ENCODE measurements around the gene MAGI2. TPM values are rescaled to one million over a fixed set of nuclear protein-coding genes. Genes with fewer than 3 reads are reported as not detected.

MAGI2 gene
- total and polyA plus RNA-seq, 9 donors = 7.1 to 20.4 (median 18.7) TPM

DNA sequence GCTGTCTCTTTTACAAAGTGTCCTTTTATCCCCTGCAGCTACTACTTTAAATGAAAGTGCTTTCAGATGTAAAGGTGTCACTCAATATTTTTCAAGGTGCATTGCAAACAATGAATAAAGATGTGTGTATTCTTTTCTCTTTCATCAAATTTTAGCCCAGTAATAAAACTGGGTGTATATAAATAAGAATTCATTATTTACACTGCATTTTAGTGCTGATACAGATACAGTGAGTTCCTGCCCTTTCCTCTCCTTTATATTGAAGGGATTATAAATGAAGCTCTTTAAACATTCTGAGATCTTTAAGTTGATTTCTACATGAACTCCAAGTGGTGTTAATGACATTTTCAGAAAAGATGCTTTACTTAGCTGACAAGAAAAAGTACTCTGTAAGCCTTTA lies 1137.4 kb downstream of the MAGI2 start:
- Histone ChIP-seq H3K9me3 (no peaks in the 10 kb centered on the region), H3K4me3 (no peak overlapping the region), H3K4me1 (ENCODE audit: insufficient read depth) (no peaks in the 10 kb centered on the region), H3K36me3 (no peaks in the 10 kb centered on the region), H3K27ac (no peak overlapping the region), H3K27me3 (no peaks in the 10 kb centered on the region)
- TF ChIP-seq POLR2A (IDR thresholded peaks at IDR 0.05) (no peak), EP300 (IDR thresholded peaks at IDR 0.05) (no peak), CTCF (IDR thresholded peaks at IDR 0.05) (no peak)
- DNase-seq = no peak
- intact Hi-C loops (cut with DNase I) = no loop called here

GRCh38 chr7:78315119-78315518 lies 1138.3 kb downstream of the MAGI2 start:
- Histone ChIP-seq H3K27me3 (no peaks in the 10 kb centered on the region), H3K36me3 (no peaks in the 10 kb centered on the region), H3K4me1 (ENCODE audit: insufficient read depth) (no peaks in the 10 kb centered on the region), H3K9me3 (no peaks in the 10 kb centered on the region), H3K4me3 (no peak overlapping the region), H3K27ac (no peak overlapping the region)
- 84 to 92% (median 90%) methylated on average over 2 of the region's 2 CpGs for WGBS, 3 donors
- TF ChIP-seq POLR2A (IDR thresholded peaks at IDR 0.05) = no peak
- TF ChIP-seq EP300 (IDR thresholded peaks at IDR 0.05) = no peak
- intact Hi-C loops (cut with DNase I) = no loop called here
- no peak for DNase-seq

GRCh38 chr7:78311181-78311580 lies 1142.3 kb downstream of the MAGI2 start:
- DNase-seq = no peak
- Histone ChIP-seq H3K9me3 (no peaks in the 10 kb centered on the region), H3K4me1 (ENCODE audit: insufficient read depth) (no peaks in the 10 kb centered on the region), H3K4me3 (no peak overlapping the region), H3K36me3 (no peaks in the 10 kb centered on the region), H3K27ac (no peak overlapping the region), H3K27me3 (no peaks in the 10 kb centered on the region)
- no peak for TF ChIP-seq POLR2A (IDR thresholded peaks at IDR 0.05)
- TF ChIP-seq CTCF (IDR thresholded peaks at IDR 0.05) = no peak
- TF ChIP-seq EP300 (IDR thresholded peaks at IDR 0.05) = no peak
- WGBS, 3 donors = 92 to 95% (median 94%) methylated on average over 2 of the region's 2 CpGs
- intact Hi-C loops (cut with DNase I) = no loop called here

- no peak for DNase-seq
- TF ChIP-seq EP300 (IDR thresholded peaks at IDR 0.05) = no peak
- TF ChIP-seq POLR2A (IDR thresholded peaks at IDR 0.05) = no peak
- no peak for TF ChIP-seq CTCF (IDR thresholded peaks at IDR 0.05)
- no peak overlapping the region for H3K27ac ChIP-seq
- H3K36me3 ChIP-seq = no peaks in the 10 kb centered on the region
- H3K4me1 ChIP-seq (ENCODE audit: insufficient read depth) = no peaks in the 10 kb centered on the region
- H3K27me3 ChIP-seq = no peaks in the 10 kb centered on the region
- H3K4me3 ChIP-seq = no peak overlapping the region
- no peaks in the 10 kb centered on the region for H3K9me3 ChIP-seq
- intact Hi-C loops (cut with DNase I) = no loop called here
These were observed 1145.6 kb downstream of the MAGI2 start for GRCh38 chr7:78307892-78308291.

- Histone ChIP-seq H3K27me3 (no peaks in the 10 kb centered on the region), H3K4me3 (no peak overlapping the region), H3K27ac (no peak overlapping the region), H3K9me3 (no peaks in the 10 kb centered on the region), H3K36me3 (no peaks in the 10 kb centered on the region), H3K4me1 (ENCODE audit: insufficient read depth) (no peaks in the 10 kb centered on the region)
- DNase-seq = no peak
- intact Hi-C loops (cut with DNase I) = no loop called here
- TF ChIP-seq EP300 (IDR thresholded peaks at IDR 0.05) (no peak), POLR2A (IDR thresholded peaks at IDR 0.05) (no peak), CTCF (IDR thresholded peaks at IDR 0.05) (no peak)
- 98 to 100% (median 99%) methylated on average over 1 of the region's 1 CpG for whole genome bisulfite sequencing, 3 donors
These were observed 1146.8 kb downstream of the MAGI2 start for GRCh38 chr7:78306634-78307033.

All from ovary (tissue), 9 donors.